AG04449 (cell line): ENCODE measurements around the gene SERPINC1.
"Not testable (repeated sequence)": the region's sequence is repeated elsewhere in the genome, so short reads cannot be mapped to it uniquely, and the experiment has no call there.

ENCODE experiments used
- CTCF ChIA-PET: fragments of 350-600 bp; formaldehyde crosslinking; extraction: SDS; loops from one replicate; lab custom pipeline; 2021; ENCODE audit warnings: antibody characterized with exemption; lab: Yijun Ruan, JAX
- POLR2A ChIA-PET: fragments of 400-600, 350-600 bp; formaldehyde crosslinking; extraction: SDS; loops from one replicate; lab custom pipeline; 2020; ENCODE audit warnings: antibody characterized with exemption, inconsistent platforms; lab: Yijun Ruan, JAX
- DNase-seq: peaks from one replicate; pipeline ENCODE4 v3.0.0-alpha.2; 2010; ENCODE audit warnings: low read depth, low spot score
- H3K4me3 ChIP-seq: 2 replicates; pipeline ENCODE4 v1.5.1; 2011; ENCODE audit warnings: low read depth, mild to moderate bottlenecking, control low read depth, low read length
- CTCF ChIP-seq: IDR thresholded peaks from one replicate; pipeline ENCODE4 v1.5.1; 2011; ENCODE audit warnings: mild to moderate bottlenecking, moderate library complexity, low read length, control low read depth, inconsistent platforms; ENCODE audit not compliant: insufficient read depth; ENCODE audit errors: missing control alignments

Gene SERPINC1

DNA sequence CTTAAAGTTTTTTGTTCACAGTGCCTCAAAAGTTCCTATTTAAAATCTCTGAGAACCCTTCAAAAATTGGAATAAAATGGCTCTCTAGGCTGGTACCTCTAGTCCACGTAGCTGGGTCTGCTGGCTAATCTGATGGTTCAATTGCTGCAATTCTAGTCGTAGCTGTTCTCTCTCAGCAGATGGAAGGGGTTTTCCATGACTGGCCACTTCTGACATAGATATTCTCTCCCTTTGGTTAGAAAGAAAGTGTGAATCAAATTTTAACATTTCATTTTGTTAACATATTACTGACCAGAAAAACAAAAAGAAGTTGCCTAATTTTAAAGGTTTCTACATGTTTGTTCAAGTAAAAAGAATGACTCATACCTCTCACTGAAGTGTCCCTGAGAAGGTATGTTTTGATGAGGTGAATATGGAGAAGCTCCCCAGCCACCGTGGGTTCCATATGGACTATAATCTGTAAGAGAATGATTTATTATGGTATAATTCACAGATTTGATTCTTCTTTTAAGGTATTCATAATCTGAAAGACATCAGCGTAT is 29.3 kb upstream of the SERPINC1 start:
- no peak for DNase-seq
- no peak for TF ChIP-seq CTCF
- H3K4me3 ChIP-seq: no peak overlapping the region
- ChIA-PET POLR2A (no interaction called here), CTCF (interaction anchor here (0.6 to 1.3 kb wide), 3 partner anchors 9 to 22 kb away, joined by 3 read pairs; no protein-coding TSS in a partner anchor)

DNA sequence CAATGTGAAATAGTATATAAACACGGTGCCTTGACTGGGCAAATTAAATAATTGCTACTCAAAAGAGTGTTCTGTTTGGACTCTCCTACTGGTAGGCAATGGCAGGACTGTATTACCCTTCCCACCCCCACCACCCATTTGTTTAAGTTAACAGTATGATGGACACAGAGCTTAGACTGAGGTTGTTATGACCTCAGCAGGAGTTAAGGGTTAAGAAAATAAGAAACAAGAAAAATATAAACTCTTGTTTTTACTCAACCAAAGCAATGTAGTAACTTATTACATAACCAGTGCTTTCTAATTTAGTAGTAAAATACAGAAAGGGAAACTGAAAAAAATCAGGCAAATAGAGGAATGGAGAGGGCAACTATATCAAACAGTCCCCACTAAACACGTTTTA is 19.9 kb upstream of the SERPINC1 start:
- ChIA-PET CTCF (interaction anchor here (0.7 kb wide), 1 partner anchor 10 kb away, joined by 3 read pairs; no protein-coding TSS in a partner anchor), POLR2A (no interaction called here)
- no peak for TF ChIP-seq CTCF
- no peak for DNase-seq
- H3K4me3 ChIP-seq: no peak overlapping the region

GRCh38 chr1:173934440-173934839 is 17.3 kb upstream of the SERPINC1 start:
- ChIA-PET POLR2A (no interaction called here), CTCF (no interaction called here)
- TF ChIP-seq CTCF: no peak
- no peak for DNase-seq
- no peak overlapping the region for H3K4me3 ChIP-seq

- H3K4me3 ChIP-seq, POLR2A ChIA-PET, DNase-seq, CTCF ChIA-PET: not testable (repeated sequence)
These were observed 13.4 kb upstream of the SERPINC1 start for GRCh38 chr1:173930541-173930940.

DNA sequence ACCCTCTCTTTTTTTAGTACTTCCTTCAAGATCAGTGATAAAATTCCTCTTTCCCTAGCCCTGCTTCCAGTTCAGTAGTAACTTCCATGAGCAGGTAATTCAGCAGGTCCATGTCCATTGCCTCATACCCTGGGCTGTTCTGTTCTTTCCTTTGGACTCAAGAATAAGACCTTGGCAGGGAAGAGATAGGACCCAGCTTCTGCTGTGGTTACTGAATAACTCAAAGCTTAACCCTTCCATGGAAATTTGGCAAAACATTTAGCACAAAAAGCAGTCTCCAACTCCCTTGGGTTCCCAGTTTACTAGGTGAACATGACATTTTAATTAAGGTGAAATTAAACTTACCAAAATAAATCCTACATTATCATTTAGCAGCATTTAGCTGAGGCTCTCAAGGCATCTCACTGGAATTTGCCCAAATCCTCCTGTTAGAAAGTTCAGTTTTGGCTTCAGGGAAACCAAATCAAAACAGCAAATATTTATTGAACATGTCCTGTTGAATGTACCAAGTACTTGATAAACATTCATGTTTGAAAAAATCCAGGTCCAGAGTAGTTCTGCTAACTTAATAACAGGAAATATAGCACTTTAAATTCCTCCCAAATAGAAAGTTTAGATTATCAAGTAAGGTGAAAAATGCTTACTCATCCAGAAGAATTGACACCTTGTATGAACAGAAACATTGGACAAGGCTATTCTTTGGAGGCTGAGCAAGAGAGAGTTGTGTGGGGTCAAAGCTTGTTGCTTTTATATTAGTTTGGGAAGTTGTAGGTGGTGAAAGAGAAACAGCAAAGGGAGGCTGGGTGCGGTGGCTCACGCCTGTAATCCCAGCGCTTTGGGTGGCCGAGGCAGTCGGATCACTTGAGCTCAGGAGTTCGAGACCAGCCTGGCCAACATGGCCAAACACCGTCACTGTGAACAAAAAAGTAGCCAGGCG is 8.4 kb upstream of the SERPINC1 start:
- POLR2A ChIA-PET: no interaction called here
- CTCF ChIA-PET: no interaction called here
- no peak for TF ChIP-seq CTCF
- no peak for DNase-seq
- no peak overlapping the region for H3K4me3 ChIP-seq

DNA sequence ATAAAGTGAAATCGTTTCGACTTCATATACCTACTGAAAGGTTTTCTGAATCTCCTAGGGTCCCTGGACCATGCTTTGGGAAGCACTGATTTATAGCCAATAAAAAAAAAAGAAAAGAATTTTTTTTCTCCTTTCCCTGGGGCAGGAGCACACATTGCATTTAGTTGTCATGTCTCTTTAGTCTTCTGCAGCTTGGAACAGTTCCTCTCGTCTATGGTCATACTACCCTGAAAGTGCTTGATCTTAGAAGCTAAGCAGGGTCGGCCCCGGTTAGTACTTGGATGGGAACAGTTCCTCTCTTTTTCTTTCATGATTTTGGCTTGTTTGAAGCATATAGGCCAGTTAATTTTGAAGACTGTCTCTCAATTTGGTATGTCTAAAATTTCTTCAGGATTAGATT is 3.7 kb upstream of the SERPINC1 start:
- no peak for TF ChIP-seq CTCF
- ChIA-PET POLR2A (no interaction called here), CTCF (no interaction called here)
- no peak overlapping the region for H3K4me3 ChIP-seq
- DNase-seq: no peak
